Measurements from ENCODE around the gene EID2B. TPM values are rescaled to one million over a fixed set of nuclear protein-coding genes. Genes with fewer than 3 reads are reported as not detected.

The EID2B gene
- total RNA-seq, 1 donor = 5.1 TPM

- Histone ChIP-seq H3K36me3 (ENCODE audit: insufficient read depth, low read length) (no peaks in the 10 kb centered on the region), H2AFZ (ENCODE audit: low read length) (no peak overlapping the region), H3K4me2 (ENCODE audit: insufficient read depth, low read length) (peak overlapping the region; percentile 42), H4K20me1 (ENCODE audit: insufficient read depth, low read length) (no peaks in the 10 kb centered on the region), H3K27me3 (ENCODE audit: insufficient read depth, low read length) (peaks cover 42% of the 10 kb centered on the region), H3K4me1 (ENCODE audit: insufficient read depth, low read length) (no peaks in the 10 kb centered on the region), H3K27ac (ENCODE audit: low read depth, low read length) (no peak overlapping the region), H3K79me2 (ENCODE audit: insufficient read depth, low read length) (no peaks in the 10 kb centered on the region), H3K4me3 (ENCODE audit: insufficient read depth, low read length) (peak overlapping the region; percentile 63), H3K9me3 (ENCODE audit: low read depth, low read length) (no peaks in the 10 kb centered on the region)
- TF ChIP-seq CTCF (IDR thresholded peaks at IDR 0.05; ENCODE audit: extremely low read depth, low read depth, low read length) = no peak
- no peak for DNase-seq (ENCODE audit: insufficient read length, low spot score, missing footprints)
These were observed 26.1 kb downstream of the EID2B start for GRCh38 chr19:39506598-39506943.

- peaks cover 5% of the 10 kb centered on the region for H3K4me1 ChIP-seq (ENCODE audit: insufficient read depth, low read length)
- H3K36me3 ChIP-seq (ENCODE audit: insufficient read depth, low read length) = no peaks in the 10 kb centered on the region
- peak; percentile 46 for TF ChIP-seq CTCF (IDR thresholded peaks at IDR 0.05; ENCODE audit: extremely low read depth, low read depth, low read length)
- H3K27me3 ChIP-seq (ENCODE audit: insufficient read depth, low read length) = peaks cover 60% of the 10 kb centered on the region
- no peak overlapping the region for H3K27ac ChIP-seq (ENCODE audit: low read depth, low read length)
- H3K79me2 ChIP-seq (ENCODE audit: insufficient read depth, low read length) = no peaks in the 10 kb centered on the region
- peak; percentile 98 for DNase-seq (ENCODE audit: insufficient read length, low spot score, missing footprints)
- H3K9me3 ChIP-seq (ENCODE audit: low read depth, low read length) = no peaks in the 10 kb centered on the region
- no peak overlapping the region for H3K4me3 ChIP-seq (ENCODE audit: insufficient read depth, low read length)
- no peaks in the 10 kb centered on the region for H4K20me1 ChIP-seq (ENCODE audit: insufficient read depth, low read length)
- no peak overlapping the region for H2AFZ ChIP-seq (ENCODE audit: low read length)
- no peak overlapping the region for H3K4me2 ChIP-seq (ENCODE audit: insufficient read depth, low read length)
These were observed 29.8 kb downstream of the EID2B start for GRCh38 chr19:39502640-39503417.

DNA sequence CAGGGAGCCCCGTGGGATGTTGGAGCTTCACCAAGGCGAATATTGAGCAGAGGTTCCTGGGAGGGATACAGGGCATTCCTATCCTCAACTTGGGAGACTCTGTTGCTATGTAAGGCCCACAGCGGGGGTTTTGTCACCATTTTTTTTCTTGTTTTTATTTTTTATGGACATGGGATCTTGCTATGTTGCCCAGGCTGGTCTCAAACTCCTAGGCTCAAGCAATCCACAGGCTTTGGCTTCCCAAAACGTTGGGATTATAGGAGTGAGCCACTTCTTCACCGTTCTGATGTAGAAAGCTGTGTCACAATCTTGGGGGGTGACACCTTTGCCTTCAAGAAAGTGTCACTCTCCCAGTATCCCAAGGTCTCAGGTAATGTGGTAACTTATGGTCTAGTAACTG is 31.3 kb downstream of the EID2B start:
- Histone ChIP-seq H2AFZ (ENCODE audit: low read length) (no peak overlapping the region), H3K79me2 (ENCODE audit: insufficient read depth, low read length) (no peaks in the 10 kb centered on the region), H3K9me3 (ENCODE audit: low read depth, low read length) (no peaks in the 10 kb centered on the region), H3K27ac (ENCODE audit: low read depth, low read length) (no peak overlapping the region), H3K36me3 (ENCODE audit: insufficient read depth, low read length) (no peaks in the 10 kb centered on the region), H3K4me1 (ENCODE audit: insufficient read depth, low read length) (peaks cover 5% of the 10 kb centered on the region), H4K20me1 (ENCODE audit: insufficient read depth, low read length) (no peaks in the 10 kb centered on the region), H3K27me3 (ENCODE audit: insufficient read depth, low read length) (peaks cover 60% of the 10 kb centered on the region), H3K4me2 (ENCODE audit: insufficient read depth, low read length) (no peak overlapping the region), H3K4me3 (ENCODE audit: insufficient read depth, low read length) (no peak overlapping the region)
- no peak for TF ChIP-seq CTCF (IDR thresholded peaks at IDR 0.05; ENCODE audit: extremely low read depth, low read depth, low read length)
- DNase-seq (ENCODE audit: insufficient read length, low spot score, missing footprints) = no peak

DNA sequence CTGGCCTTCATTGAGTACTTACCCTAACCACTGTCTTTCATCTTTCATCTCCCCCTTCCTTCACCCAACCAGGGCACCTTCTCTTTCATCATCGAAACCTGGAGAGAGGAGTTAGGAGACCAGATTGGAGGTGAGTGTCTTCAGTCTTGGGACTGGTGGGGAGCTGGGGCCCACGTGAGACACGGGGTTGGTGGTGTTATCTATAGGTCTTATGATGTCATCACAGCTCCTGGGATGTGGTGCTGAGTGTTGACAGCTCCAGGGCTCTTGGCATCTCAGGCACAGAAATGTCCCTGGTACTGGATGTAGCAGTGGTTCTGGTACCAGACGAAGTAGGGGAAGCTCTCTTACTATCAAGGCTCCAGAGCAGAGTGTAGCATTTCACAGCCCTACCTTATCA is 32.1 kb downstream of the EID2B start:
- Histone ChIP-seq H3K9me3 (ENCODE audit: low read depth, low read length) (no peaks in the 10 kb centered on the region), H4K20me1 (ENCODE audit: insufficient read depth, low read length) (no peaks in the 10 kb centered on the region), H3K36me3 (ENCODE audit: insufficient read depth, low read length) (no peaks in the 10 kb centered on the region), H3K4me3 (ENCODE audit: insufficient read depth, low read length) (no peak overlapping the region), H3K4me2 (ENCODE audit: insufficient read depth, low read length) (no peak overlapping the region), H2AFZ (ENCODE audit: low read length) (no peak overlapping the region), H3K4me1 (ENCODE audit: insufficient read depth, low read length) (peaks cover 5% of the 10 kb centered on the region), H3K27ac (ENCODE audit: low read depth, low read length) (no peak overlapping the region), H3K79me2 (ENCODE audit: insufficient read depth, low read length) (no peaks in the 10 kb centered on the region), H3K27me3 (ENCODE audit: insufficient read depth, low read length) (peaks cover 61% of the 10 kb centered on the region)
- no peak for TF ChIP-seq CTCF (IDR thresholded peaks at IDR 0.05; ENCODE audit: extremely low read depth, low read depth, low read length)
- DNase-seq (ENCODE audit: insufficient read length, low spot score, missing footprints) = peak; percentile 35

All from osteoblast (primary cell).